HG02798 (cell line): Measurements from ENCODE around the gene NRTN.
"Not testable (repeated sequence)": the region's sequence is repeated elsewhere in the genome, so short reads cannot be mapped to it uniquely, and the experiment has no call there.

ENCODE experiments used
- ATAC-seq: cut with Tn5 transposase; IDR thresholded peaks from one replicate; pipeline ENCODE4 v1.9.1; 2021; ENCODE audit warnings: mild to moderate bottlenecking; ENCODE audit not compliant: unreplicated experiment, poor library complexity

The NRTN gene

GRCh38 chr19:5832061-5832460 lies 27.2 kb downstream of the NRTN start:
- no peak for ATAC-seq

GRCh38 chr19:5832527-5833216 lies 27.8 kb downstream of the NRTN start:
- no peak for ATAC-seq

- no peak for ATAC-seq
Measured at GRCh38 chr19:5837761-5838352, 33.0 kb downstream of the NRTN start.

- ATAC-seq: no peak
Measured at GRCh38 chr19:5838353-5839064, 33.6 kb downstream of the NRTN start.

GRCh38 chr19:5839065-5840017 lies 34.5 kb downstream of the NRTN start, which contains the start of gene FUT6:
Gene FUT6 (minus strand): TSS chr19:5839702. CDS start chr19:5832567, 7,135 bp downstream.
- ATAC-seq: no peak

- not testable (repeated sequence) for ATAC-seq
Measured at GRCh38 chr19:5841735-5842111, 36.9 kb downstream of the NRTN start.

GRCh38 chr19:5843295-5843927 lies 38.5 kb downstream of the NRTN start:
- ATAC-seq: no peak

- no peak for ATAC-seq
Measured at GRCh38 chr19:5844456-5845433, 39.9 kb downstream of the NRTN start.

GRCh38 chr19:5847846-5848245 lies 43.0 kb downstream of the NRTN start:
- ATAC-seq: not testable (repeated sequence)

GRCh38 chr19:5848621-5849020 lies 43.8 kb downstream of the NRTN start:
- not testable (repeated sequence) for ATAC-seq

GRCh38 chr19:5850189-5850588 lies 45.3 kb downstream of the NRTN start:
- no peak for ATAC-seq

- no peak for ATAC-seq
Measured at GRCh38 chr19:5850743-5851293, 46.0 kb downstream of the NRTN start.

GRCh38 chr19:5851302-5851701 lies 46.4 kb downstream of the NRTN start, which contains the start of gene FUT3:
Gene FUT3 (minus strand): TSS chr19:5851449.
- ATAC-seq: no peak

GRCh38 chr19:5854121-5854520 lies 49.3 kb downstream of the NRTN start:
- ATAC-seq: not testable (repeated sequence)

- not testable (repeated sequence) for ATAC-seq
Measured at GRCh38 chr19:5855151-5855550, 50.3 kb downstream of the NRTN start.

GRCh38 chr19:5857203-5858081 lies 52.6 kb downstream of the NRTN start:
- ATAC-seq: no peak

GRCh38 chr19:5863030-5863665 lies 58.3 kb downstream of the NRTN start:
- no peak for ATAC-seq
